MM.1S (cell line): ENCODE measurements around the gene MIGA2.

Source experiments
- DNase-seq: peaks from one replicate; pipeline ENCODE4 v3.0.0-alpha.2; 2015
- H2AFZ ChIP-seq: fragments of 300-600 bp; sonication (generic); 2 replicates; pipeline ENCODE4 v1.6.0; 2016; ENCODE audit warnings: antibody characterized with exemption, low read length
- H3F3A ChIP-seq: fragments of 300-600 bp; sonication (generic); 2 replicates; pipeline ENCODE4 v1.6.1; 2016; ENCODE audit warnings: mild to moderate bottlenecking, antibody characterized with exemption, low read length, moderate library complexity, mixed read lengths; ENCODE audit not compliant: insufficient read depth
- H3K27ac ChIP-seq: fragments of 300-600 bp; sonication (generic); 2 replicates; pipeline ENCODE4 v1.5.1; 2016; ENCODE audit warnings: mild to moderate bottlenecking, low read length
- H3K27me3 ChIP-seq: fragments of 300-600 bp; sonication (generic); replicated peaks from 2 replicates; pipeline ENCODE4 v1.6.0; 2016; ENCODE audit warnings: low read length; ENCODE audit not compliant: insufficient read depth
- H3K36me3 ChIP-seq: fragments of 300-600 bp; sonication (generic); replicated peaks from 2 replicates; pipeline ENCODE4 v1.6.1; 2016; ENCODE audit warnings: mild to moderate bottlenecking, low read length, mixed read lengths; ENCODE audit not compliant: insufficient read depth
- H3K4me1 ChIP-seq: fragments of 300-600 bp; sonication (generic); 2 replicates; pipeline ENCODE4 v1.6.1; 2016; ENCODE audit warnings: low read length, mixed read lengths
- H3K4me2 ChIP-seq: fragments of 300-600 bp; sonication (generic); 2 replicates; pipeline ENCODE4 v1.6.0; 2016; ENCODE audit warnings: low read depth, low read length
- H3K4me3 ChIP-seq: fragments of 300-600 bp; sonication (generic); 2 replicates; pipeline ENCODE4 v1.5.1; 2016; ENCODE audit warnings: low read length, mixed read lengths
- H3K79me2 ChIP-seq: fragments of 300-600 bp; sonication (generic); 2 replicates; pipeline ENCODE4 v1.6.1; 2016; ENCODE audit warnings: mixed run types, low read length, mixed read lengths
- H3K9ac ChIP-seq: fragments of 300-600 bp; sonication (generic); 2 replicates; pipeline ENCODE4 v1.6.1; 2016; ENCODE audit warnings: low read length, mixed read lengths
- H3K9me2 ChIP-seq: fragments of 300-600 bp; sonication (generic); replicated peaks from 2 replicates; pipeline ENCODE4 v1.6.1; 2016; ENCODE audit warnings: mild to moderate bottlenecking, low read length, mixed read lengths; ENCODE audit not compliant: insufficient read depth
- H3K9me3 ChIP-seq: fragments of 300-600 bp; sonication (generic); replicated peaks from 2 replicates; pipeline ENCODE4 v1.6.1; 2016; ENCODE audit warnings: mild to moderate bottlenecking, low read length, mixed read lengths; ENCODE audit not compliant: insufficient read depth
- H4K20me1 ChIP-seq: fragments of 300-600 bp; sonication (generic); 2 replicates; pipeline ENCODE4 v1.6.1; 2016; ENCODE audit warnings: mild to moderate bottlenecking, low read length, moderate library complexity, mixed read lengths; ENCODE audit not compliant: insufficient read depth
- CTCF ChIP-seq: fragments of 300-600 bp; sonication (generic); IDR thresholded peaks from 2 replicates; pipeline ENCODE4 v1.5.1; 2016; ENCODE audit warnings: antibody characterized with exemption, low read length, mixed read lengths
- EZH2 ChIP-seq: fragments of 300-600 bp; sonication (generic); optimal IDR thresholded peaks from 2 replicates; pipeline ENCODE3; 2017; ENCODE audit warnings: low read depth, mild to moderate bottlenecking, antibody characterized with exemption, low read length, mixed read lengths
- EZH2phosphoT487 ChIP-seq: fragments of 300-600 bp; sonication (generic); IDR thresholded peaks from 2 replicates; pipeline ENCODE4 v1.6.1; 2018; ENCODE audit warnings: antibody characterized with exemption, low read length

Gene MIGA2

GRCh38 chr9:129011761-129012181 is 24.7 kb upstream of the MIGA2 start:
- DNase-seq = no peak
- Histone ChIP-seq H3K27me3 (no peaks in the 10 kb centered on the region), H3K79me2 (peaks cover 27% of the 10 kb centered on the region), H4K20me1 (no peaks in the 10 kb centered on the region), H3K4me2 (no peak overlapping the region), H3K4me3 (no peak overlapping the region), H3K4me1 (peaks cover 19% of the 10 kb centered on the region), H2AFZ (no peak overlapping the region), H3K9ac (no peak overlapping the region), H3K27ac (no peak overlapping the region), H3K36me3 (peaks cover 9% of the 10 kb centered on the region; the same call in 1 of the 2 replicates), H3F3A (peaks cover 23% of the 10 kb centered on the region), H3K9me2 (no peaks in the 10 kb centered on the region), H3K9me3 (no peaks in the 10 kb centered on the region)
- TF ChIP-seq CTCF = no peak

- no peak for DNase-seq
- Histone ChIP-seq H3K36me3 (peaks cover 9% of the 10 kb centered on the region; the same call in 1 of the 2 replicates), H3K27ac (no peak overlapping the region), H4K20me1 (no peaks in the 10 kb centered on the region), H3K4me1 (peaks cover 16% of the 10 kb centered on the region), H3K9me3 (no peaks in the 10 kb centered on the region), H3K4me3 (no peak overlapping the region), H3K79me2 (peaks cover 32% of the 10 kb centered on the region), H2AFZ (no peak overlapping the region), H3F3A (peaks cover 17% of the 10 kb centered on the region), H3K27me3 (no peaks in the 10 kb centered on the region), H3K4me2 (no peak overlapping the region), H3K9me2 (no peaks in the 10 kb centered on the region), H3K9ac (no peak overlapping the region)
- TF ChIP-seq EZH2 = no peak
Observed at GRCh38 chr9:129012343-129012742, 24.1 kb upstream of the MIGA2 start.

- no peaks in the 10 kb centered on the region for H3K27me3 ChIP-seq
- no peak overlapping the region for H3K4me3 ChIP-seq
- H3K9ac ChIP-seq = no peak overlapping the region
- peaks cover 36% of the 10 kb centered on the region for H3K79me2 ChIP-seq
- H3K4me1 ChIP-seq = peaks cover 10% of the 10 kb centered on the region; the same call in 1 of the 2 replicates
- no peak overlapping the region for H3K4me2 ChIP-seq
- H4K20me1 ChIP-seq = no peaks in the 10 kb centered on the region
- H3F3A ChIP-seq = peaks cover 11% of the 10 kb centered on the region; the same call in 1 of the 2 replicates
- H2AFZ ChIP-seq = no peak overlapping the region
- no peak overlapping the region for H3K27ac ChIP-seq
- H3K36me3 ChIP-seq = peaks cover 9% of the 10 kb centered on the region; the same call in 1 of the 2 replicates
- no peak for DNase-seq
- no peaks in the 10 kb centered on the region for H3K9me3 ChIP-seq
- TF ChIP-seq EZH2phosphoT487 (no peak), EZH2 (no peak), CTCF (no peak)
- H3K9me2 ChIP-seq = no peaks in the 10 kb centered on the region
Observed at GRCh38 chr9:129012893-129013448, 23.5 kb upstream of the MIGA2 start.

- H3K4me2 ChIP-seq = no peak overlapping the region
- H3K36me3 ChIP-seq = peaks cover 9% of the 10 kb centered on the region; the same call in 1 of the 2 replicates
- H3F3A ChIP-seq = peaks cover 4% of the 10 kb centered on the region; the same call in 1 of the 2 replicates
- H3K27ac ChIP-seq = no peak overlapping the region
- no peaks in the 10 kb centered on the region for H3K9me3 ChIP-seq
- no peak overlapping the region for H3K4me3 ChIP-seq
- H3K79me2 ChIP-seq = peaks cover 39% of the 10 kb centered on the region
- DNase-seq = no peak
- no peaks in the 10 kb centered on the region for H3K9me2 ChIP-seq
- H2AFZ ChIP-seq = no peak overlapping the region
- no peak overlapping the region for H3K9ac ChIP-seq
- no peaks in the 10 kb centered on the region for H3K27me3 ChIP-seq
- no peak for TF ChIP-seq CTCF
- TF ChIP-seq EZH2phosphoT487 = no peak
- no peak for TF ChIP-seq EZH2
- H4K20me1 ChIP-seq = no peaks in the 10 kb centered on the region
- 0 out of 2 replicates have a peak, but pooled peaks cover 3% of the 10 kb centered on the region for H3K4me1 ChIP-seq
Observed at GRCh38 chr9:129013674-129014073, 22.8 kb upstream of the MIGA2 start.
